ENCODE measurements around the gene MOV10L1. TPM values are rescaled to one million over a fixed set of nuclear protein-coding genes. Genes with fewer than 3 reads are reported as not detected.

Gene MOV10L1
- total RNA-seq, 1 donor = 0.36 TPM

Other genes starting within 250 kb of the MOV10L1 start
- gene ZBED4, start 236.2 kb upstream of the MOV10L1 start, total RNA-seq = 8.0 and 8.3 TPM in 2 replicates
- 18.8 and 20.0 TPM in 2 replicates for gene ALG12, start 171.6 kb upstream of the MOV10L1 start, total RNA-seq
- 28.0 and 31.1 TPM in 2 replicates for gene CRELD2, start 171.4 kb upstream of the MOV10L1 start, total RNA-seq
- 14.4 and 19.9 TPM in 2 replicates for gene PIM3, start 129.2 kb upstream of the MOV10L1 start, total RNA-seq
- not detected in 2 replicates for gene IL17REL, start 77.2 kb upstream of the MOV10L1 start, total RNA-seq
- gene TTLL8, start 31.7 kb upstream of the MOV10L1 start, total RNA-seq = not detected in 2 replicates
- under 0.01 and 0.88 TPM in 2 replicates for gene MLC1, start 4.6 kb upstream of the MOV10L1 start, total RNA-seq
- under 0.01 and 0.29 TPM in 2 replicates for gene PANX2, start 80.7 kb downstream of the MOV10L1 start, total RNA-seq
- 13.6 and 13.8 TPM in 2 replicates for gene TRABD, start 95.9 kb downstream of the MOV10L1 start, total RNA-seq
- gene SELENOO, start 111.0 kb downstream of the MOV10L1 start, total RNA-seq = 13.0 and 15.6 TPM in 2 replicates
- 26.5 and 28.2 TPM in 2 replicates for gene TUBGCP6, start 155.0 kb downstream of the MOV10L1 start, total RNA-seq
- 19.2 and 20.6 TPM in 2 replicates for gene HDAC10, start 161.3 kb downstream of the MOV10L1 start, total RNA-seq
- 24.8 and 34.0 TPM in 2 replicates for gene MAPK12, start 171.7 kb downstream of the MOV10L1 start, total RNA-seq
- gene MAPK11, start 180.4 kb downstream of the MOV10L1 start, total RNA-seq = 2.9 and 6.2 TPM in 2 replicates
- 166 and 209 TPM in 2 replicates for gene PLXNB2, start 217.6 kb downstream of the MOV10L1 start, total RNA-seq
- 5.9 and 6.5 TPM in 2 replicates for gene DENND6B, start 237.0 kb downstream of the MOV10L1 start, total RNA-seq